ENCODE measurements around the gene LRRFIP1. TPM values are rescaled to one million over a fixed set of nuclear protein-coding genes. Genes with fewer than 3 reads are reported as not detected.
A peak's percentile ranks its signal among the peaks of the same experiment; 100 is the strongest.

LRRFIP1 gene
- total RNA-seq, 4 donors from 2014 or later, result 62.8 to 199 (median 121) TPM

DNA sequence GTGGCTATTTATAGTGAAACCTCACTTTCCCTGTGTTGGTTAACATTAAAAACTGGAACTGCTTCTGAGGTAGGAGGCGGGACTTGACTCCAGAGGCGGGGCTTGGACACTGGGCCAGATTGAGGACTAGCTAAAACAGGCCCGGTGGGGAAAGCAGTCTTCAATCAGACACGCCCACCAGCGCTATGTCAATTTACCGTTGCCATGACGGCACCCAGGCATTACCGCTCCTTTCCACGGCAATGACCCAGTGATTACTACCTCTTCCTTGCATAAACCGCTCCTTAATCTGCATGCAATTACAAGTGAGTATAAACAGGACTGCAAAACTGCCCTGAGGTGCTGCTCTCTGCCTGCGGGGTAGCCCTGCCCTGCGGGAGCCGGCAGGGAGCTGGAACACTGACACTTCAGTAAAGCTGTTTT is 35.3 kb downstream of the LRRFIP1 start:
- peak overlapping the region; percentile 92 to 93 for H3K27ac ChIP-seq
- intact Hi-C loops (cut with DNase I; ENCODE audit: low total_unique reads), result no loop called here
- no peaks in the 10 kb centered on the region for H3K27me3 ChIP-seq
- TF ChIP-seq POLR2A (IDR thresholded peaks at IDR 0.05) (peak in 1 of 2 donors; percentile 53), CTCF (IDR thresholded peaks at IDR 0.05) (peak; percentile 12 to 56 (median 24))
- no peaks in the 10 kb centered on the region for H3K36me3 ChIP-seq
- H3K4me3 ChIP-seq, result no peak overlapping the region
- no peaks in the 10 kb centered on the region for H3K9me3 ChIP-seq
- H3K4me1 ChIP-seq, result peaks cover 4 to 20% of the 10 kb centered on the region in 2 donors
- DNase-seq, result peak; percentile 99

DNA sequence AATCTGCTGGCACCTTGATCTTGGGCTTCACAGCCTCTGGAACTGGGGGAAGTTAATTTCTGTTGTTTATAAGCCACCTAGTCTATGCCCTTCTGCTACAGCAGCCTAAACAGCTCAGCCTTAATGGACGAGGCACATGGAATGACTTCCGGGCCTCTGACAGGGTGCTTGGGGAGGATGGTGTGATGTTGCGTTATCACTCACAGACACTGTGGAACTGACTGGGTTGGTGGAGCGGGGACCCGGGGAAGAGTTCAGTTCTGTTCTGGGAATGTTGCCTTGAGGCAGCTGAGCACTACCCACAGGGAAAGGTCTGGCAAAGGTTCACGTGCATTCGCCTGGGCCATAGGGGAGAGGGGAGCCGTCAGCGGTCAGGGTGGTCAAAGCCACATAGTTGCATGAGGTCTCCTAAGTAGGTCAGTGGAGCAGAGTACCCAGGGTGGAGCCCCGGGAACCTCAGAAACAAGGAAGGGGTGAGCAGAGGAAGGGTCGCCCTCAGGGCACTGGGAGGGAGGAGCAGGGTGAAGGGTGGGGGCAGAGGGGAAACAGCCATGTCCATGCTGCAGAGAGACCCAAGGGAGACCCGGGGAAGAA is 36.2 kb downstream of the LRRFIP1 start:
- Histone ChIP-seq H3K4me1 (peaks cover 4 to 20% of the 10 kb centered on the region in 2 donors), H3K27ac (peak overlapping the region; percentile 92 to 93), H3K9me3 (no peaks in the 10 kb centered on the region), H3K27me3 (no peaks in the 10 kb centered on the region), H3K4me3 (no peak overlapping the region), H3K36me3 (no peaks in the 10 kb centered on the region)
- intact Hi-C loops (cut with DNase I; ENCODE audit: low total_unique reads), result no loop called here
- no peak for DNase-seq
- TF ChIP-seq POLR2A (IDR thresholded peaks at IDR 0.05), result no peak
- no peak for TF ChIP-seq CTCF (IDR thresholded peaks at IDR 0.05)

GRCh38 chr2:237664151-237664550 is 36.8 kb downstream of the LRRFIP1 start:
- Histone ChIP-seq H3K27me3 (no peaks in the 10 kb centered on the region), H3K36me3 (no peaks in the 10 kb centered on the region), H3K4me3 (no peak overlapping the region), H3K9me3 (no peaks in the 10 kb centered on the region), H3K4me1 (peaks cover 8 to 23% of the 10 kb centered on the region in 2 donors), H3K27ac (peak overlapping the region; percentile 92 to 93)
- intact Hi-C loops (cut with DNase I; ENCODE audit: low total_unique reads), result no loop called here
- no peak for DNase-seq
- TF ChIP-seq CTCF (IDR thresholded peaks at IDR 0.05) (no peak), POLR2A (IDR thresholded peaks at IDR 0.05) (no peak)

- H3K4me1 ChIP-seq, result peaks cover 15 to 29% of the 10 kb centered on the region in 2 donors
These were observed 38.3 kb downstream of the LRRFIP1 start for GRCh38 chr2:237665713-237666143.

More at GRCh38 chr2:237665713-237666143, 38.3 kb downstream of the LRRFIP1 start:
- Histone ChIP-seq H3K36me3 (no peaks in the 10 kb centered on the region), H3K27ac (peak overlapping the region; percentile 92 to 93), H3K27me3 (no peaks in the 10 kb centered on the region), H3K9me3 (no peaks in the 10 kb centered on the region), H3K4me3 (no peak overlapping the region)
- intact Hi-C loops (cut with DNase I; ENCODE audit: low total_unique reads), result no loop called here
- no peak for DNase-seq
- TF ChIP-seq CTCF (IDR thresholded peaks at IDR 0.05) (peak in 2 of 4 experiments; percentile 8 to 15), POLR2A (IDR thresholded peaks at IDR 0.05) (no peak)

All from uterus (tissue), 4 donors.